ENCODE measurements around the gene AFAP1L2.

Gene AFAP1L2

DNA sequence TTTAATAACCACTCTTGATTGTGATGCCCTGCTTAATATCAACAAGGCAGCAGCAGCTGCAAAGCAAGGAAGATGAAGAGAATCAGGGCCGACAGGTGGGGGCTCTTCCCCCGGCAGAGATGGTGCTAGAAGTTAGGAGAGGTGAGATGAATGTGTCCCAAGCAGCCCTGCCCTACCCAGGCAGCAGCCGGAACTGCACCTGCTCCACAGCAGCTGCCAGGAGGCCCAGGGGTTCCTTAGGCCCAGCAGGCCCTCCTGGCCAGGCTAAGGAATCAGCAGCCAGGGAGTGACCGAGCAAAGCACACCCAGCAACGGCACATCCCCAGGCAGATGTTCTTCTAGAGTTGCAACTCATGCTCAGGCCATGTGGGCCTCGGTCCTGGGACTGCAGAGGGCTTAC, 17.9 kb downstream of the AFAP1L2 start:
- DNase-seq = no peak

DNA sequence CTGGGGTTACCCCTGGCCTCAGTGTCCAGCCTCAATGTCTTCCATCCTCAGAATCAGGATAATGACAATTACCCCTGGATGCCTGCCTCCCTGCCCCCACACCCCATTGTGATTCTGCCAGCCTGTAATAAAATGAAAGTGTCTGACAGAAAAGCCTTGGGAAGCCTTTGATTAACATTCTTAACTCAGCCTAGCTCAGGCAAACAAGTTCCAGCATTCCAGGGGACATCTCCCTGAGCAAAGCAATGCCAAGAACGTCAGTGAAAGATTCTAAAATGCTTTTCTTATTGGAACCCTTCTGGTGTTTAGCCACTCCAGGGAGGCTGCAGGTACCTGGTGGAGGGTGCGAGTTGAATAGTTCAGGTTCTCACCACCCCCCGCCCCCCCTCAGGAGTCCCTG, 18.7 kb downstream of the AFAP1L2 start:
- DNase-seq = no peak

DNA sequence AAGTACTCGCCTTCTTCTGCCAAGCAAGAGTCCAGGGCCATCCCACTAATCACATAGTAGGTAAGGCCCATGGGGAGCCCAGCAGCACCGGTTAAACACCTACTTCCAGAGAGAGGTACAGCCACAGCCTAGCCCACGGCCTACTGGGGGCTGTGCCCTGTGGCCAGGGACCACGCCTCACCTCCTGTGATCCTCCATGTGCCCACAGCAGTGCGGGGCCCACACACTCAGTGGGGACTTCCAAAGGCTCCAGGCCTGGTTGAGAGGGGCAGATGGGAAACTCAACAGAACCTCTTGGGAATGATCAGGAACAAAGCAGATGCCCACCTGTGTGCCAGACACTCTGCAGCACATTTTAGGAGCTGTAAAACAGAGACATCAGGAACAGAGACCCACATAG, 19.7 kb downstream of the AFAP1L2 start:
- no peak for DNase-seq

DNA sequence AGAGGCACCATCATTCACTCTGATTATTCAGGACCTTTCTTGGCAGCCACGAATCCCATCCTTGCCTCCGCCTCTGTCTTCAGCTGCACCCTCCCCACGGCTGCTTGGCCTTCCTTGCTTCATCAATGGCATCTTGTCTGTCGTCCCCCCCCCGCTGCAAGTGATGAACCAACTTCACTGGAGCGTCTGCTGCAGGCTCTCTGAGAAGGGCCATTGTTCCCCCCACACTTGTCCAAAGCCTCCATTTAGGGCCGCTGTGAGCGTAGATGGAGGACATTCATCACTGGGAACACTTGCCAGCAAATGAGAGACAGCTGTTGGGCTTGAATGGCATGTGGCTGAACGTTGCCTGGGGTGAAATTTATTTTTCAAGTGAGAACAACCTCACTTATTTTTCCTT, 20.1 kb downstream of the AFAP1L2 start:
- DNase-seq = no peak

DNA sequence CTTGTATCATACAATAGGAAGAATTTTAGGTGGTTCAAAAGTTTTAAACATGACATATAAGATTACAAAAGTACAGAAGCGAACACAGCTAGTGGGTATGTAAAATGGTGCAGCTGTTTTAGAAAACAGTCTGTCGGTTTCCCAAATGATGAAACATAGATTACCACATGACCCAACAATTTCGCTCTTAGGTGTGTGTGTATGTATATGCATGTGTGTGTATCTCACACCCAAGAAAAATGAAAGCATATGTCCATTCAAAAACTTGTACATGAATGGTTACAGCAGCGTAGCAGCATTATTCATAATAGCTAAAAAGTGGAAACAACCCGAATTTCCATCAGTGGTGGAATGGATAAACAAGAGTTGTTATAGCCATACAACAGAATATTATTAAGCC, 23.5 kb downstream of the AFAP1L2 start:
- no peak for DNase-seq

DNA sequence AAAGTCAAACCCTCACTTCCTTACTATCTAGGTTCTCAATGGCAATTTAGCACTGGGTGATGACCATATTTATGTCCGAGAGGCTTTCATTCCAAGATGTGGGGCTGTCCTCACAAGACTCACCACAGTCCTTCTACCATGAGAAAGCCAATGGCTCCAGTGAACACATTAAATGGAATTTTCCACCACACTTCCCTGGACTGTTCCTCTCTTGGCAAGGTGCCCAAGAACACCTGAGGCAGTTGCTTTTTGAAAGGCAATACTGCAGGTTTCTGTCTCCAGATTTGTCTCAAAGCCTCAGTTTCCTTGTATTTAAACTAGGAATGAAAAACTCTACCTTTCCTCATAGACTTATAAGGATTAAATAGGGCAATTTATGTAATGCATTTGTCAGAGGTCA, 24.2 kb downstream of the AFAP1L2 start:
- no peak for DNase-seq

DNA sequence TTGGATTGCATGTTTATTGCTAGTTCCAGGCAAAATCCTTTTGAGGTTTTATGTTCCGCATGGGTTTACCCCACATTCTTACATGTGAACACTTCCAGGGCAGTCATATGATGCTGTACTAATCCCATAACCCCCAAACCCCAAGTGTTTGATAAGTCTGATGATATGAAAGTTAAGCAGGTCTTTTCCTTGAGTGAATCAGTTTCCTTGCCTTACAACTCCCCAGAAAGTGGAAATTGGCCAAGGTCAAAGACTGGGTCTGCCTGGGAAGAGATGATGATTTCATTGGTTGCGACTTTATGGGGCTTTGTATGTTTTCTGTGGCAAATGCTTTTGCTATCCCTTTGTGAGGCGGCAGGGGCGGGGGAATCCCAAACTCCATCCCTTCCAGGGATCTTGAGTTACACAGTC, 24.7 kb downstream of the AFAP1L2 start:
- DNase-seq = no peak

DNA sequence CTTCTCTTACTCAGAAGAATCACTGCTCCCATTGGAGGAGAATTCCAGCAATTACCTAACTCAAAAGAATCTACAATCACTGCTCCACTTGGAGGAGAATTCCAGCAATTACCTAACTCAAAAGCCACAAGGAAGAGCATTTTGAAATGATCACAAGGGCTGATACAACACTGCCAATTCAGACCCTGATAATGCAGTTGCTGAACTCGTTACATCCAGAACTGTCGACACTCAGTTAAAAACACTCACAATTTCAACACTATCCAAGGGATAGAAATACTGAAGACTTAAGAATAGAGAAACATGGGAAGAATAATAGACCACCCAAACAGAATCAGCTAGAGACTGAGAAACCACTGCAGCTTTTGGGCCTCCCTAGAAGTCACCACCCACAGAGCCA, 27.8 kb downstream of the AFAP1L2 start:
- DNase-seq = no peak

DNA sequence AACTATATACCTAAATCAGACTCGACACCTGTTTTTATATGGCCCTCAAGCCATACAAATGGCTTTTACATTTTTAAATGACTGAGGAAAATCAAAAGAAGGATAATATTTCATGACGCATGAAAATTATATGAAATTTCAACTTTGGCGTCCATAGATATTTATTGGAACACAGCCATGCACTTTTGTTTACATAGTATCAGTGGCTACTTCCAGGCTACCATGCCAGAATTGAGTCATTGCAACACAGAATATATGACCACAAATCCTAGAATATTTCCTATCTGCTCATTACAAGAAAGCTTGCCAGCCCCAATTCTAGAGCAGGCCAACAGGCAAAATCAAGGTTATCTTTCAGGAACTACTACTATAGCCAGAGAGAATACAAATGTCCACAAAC, 29.3 kb downstream of the AFAP1L2 start:
- DNase-seq = no peak

DNA sequence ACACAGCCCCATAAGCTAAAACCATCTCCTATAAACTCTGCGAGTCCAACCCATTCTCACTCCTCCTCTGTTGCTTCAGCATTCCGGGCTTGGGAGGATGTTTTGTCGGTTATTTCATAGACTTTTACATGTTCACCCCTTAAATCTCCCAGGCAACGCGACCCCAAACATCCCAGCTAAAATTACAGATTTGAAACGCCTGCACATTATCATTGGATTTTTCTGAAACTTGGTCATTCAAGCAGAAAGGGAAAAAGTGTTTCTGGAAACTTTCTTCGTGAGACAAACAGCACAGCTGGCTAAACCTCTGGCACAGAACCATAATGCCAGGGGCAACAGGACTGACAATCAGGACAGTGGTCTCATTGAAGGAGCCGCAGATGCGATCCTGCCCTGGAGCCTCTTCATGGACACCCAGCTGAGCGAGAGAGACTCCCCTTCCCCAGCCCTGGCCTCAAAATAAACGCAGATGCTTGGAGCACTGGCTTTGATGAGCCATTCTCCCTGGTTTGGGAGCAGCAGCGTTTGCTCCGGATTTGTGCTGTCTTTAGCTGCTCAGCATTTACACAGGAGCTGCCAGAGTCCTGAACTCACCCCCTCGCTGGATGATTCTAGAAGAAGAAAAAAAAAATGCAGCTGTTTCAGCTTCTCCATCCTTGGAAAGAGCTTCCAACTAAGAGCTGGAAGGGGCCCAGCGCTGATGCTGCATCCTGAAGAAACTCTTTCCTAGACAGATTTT, 30.1 kb downstream of the AFAP1L2 start:
- no peak for DNase-seq

DNA sequence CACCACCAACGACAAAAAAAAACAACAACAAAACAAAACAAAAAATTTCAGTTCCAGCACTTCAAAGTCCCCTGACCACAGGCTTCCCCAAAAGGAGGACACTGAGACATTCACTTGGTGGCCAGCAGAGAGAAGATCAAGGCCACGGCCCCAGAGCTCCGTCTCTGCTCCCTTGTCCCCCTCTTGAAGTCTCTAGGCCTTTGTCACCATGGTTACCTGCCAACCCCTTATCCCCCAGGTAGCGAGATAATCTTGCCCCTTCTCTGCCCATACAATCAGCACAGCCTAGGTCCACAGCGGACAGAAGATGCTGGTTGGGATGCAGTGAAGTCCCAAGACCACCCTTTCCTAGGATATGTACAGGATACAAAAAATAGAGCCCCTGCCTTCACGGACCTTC, 30.7 kb downstream of the AFAP1L2 start:
- DNase-seq = no peak

DNA sequence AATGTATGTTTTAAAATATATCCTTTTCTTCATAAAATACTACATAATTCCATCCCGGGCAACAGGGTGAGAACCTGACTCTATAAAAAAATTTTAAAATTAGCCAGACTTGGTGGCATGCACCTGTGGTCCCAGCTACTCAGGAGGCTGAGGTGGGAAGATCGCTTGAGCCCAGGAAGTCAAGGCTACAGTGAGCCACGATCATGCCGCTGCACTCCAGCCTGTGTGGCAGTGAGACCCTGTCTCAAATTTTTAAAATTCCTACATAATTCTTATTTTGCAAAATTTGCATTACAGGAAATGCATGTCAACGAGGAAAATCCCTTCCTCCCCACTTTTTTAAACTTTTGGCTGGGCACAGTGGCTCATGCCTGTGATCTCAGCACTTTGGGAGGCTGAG, 31.3 kb downstream of the AFAP1L2 start:
- DNase-seq = no peak

DNA sequence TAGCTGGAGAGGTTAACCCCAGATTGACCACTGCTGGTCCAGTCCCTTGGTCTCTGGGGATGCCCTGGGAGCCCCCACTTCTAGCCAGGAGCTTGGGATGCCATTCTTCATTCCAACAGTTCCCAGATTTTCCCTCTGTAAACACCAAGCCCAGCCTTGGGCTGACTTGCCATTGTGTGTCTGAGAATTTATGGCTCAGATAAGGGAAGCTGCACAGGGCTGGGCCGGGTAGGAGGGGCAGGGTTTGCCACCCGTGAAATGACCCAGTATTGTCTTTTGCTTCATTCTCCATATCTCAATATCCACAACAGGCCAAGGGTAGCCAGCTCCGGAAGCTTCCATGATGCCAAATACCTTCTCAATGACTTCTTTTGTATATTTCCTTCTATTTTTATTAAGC, 32.1 kb downstream of the AFAP1L2 start:
- DNase-seq = no peak

DNA sequence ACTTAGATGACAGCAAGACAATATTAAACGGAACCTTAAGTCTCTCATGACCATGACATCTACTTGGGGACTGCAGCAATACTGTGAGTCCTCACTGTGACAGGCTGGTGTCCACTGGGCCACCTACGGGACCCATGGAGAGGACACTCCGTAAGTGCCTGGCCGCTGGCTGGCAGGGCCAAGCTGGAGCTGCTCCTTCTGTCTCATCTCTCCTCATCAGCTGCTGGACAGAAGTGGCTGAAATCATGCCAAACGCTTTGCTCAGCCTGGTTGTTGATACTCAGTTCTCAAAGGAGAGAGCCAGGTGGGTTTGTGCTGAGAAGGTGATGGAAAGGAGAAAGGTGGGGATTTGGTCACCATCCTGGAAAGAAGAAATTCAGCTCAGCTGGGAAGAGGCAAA, 33.3 kb downstream of the AFAP1L2 start:
- no peak for DNase-seq

DNA sequence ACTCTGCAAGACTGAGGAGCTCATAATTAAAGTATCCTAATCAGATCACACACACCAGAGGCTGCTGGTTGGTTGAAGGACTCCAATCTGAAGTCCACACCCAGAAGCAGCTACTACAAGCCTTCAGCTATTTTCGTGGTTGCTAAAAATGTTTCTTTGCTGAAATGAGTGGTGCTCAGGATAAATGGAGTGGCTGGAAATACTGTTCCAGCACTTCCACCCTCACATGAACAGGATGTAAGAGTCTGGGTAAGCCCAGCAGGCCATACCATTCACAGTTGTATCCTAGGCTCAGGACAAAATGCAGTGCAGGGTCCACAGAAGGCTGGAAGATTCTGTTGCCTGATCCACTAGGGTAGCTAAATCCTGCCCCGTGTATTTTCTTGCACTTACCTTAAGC, 34.1 kb downstream of the AFAP1L2 start:
- DNase-seq = no peak

DNA sequence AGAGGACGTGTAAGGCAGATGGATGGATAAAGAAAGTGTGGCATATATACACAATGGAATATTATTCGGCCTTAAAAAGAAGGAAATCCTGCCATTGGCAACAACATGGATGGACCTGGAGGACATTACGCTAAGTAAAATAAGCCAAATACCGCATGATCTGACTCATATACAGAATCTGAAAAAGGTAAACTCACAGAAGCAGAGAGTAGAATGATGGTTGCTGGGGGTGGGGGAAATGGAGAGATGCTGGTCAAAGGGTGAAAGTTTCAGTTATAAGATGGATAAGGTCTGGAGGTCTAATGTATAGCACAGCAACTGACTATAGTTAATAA, 36.3 kb downstream of the AFAP1L2 start:
- DNase-seq = no peak

DNA sequence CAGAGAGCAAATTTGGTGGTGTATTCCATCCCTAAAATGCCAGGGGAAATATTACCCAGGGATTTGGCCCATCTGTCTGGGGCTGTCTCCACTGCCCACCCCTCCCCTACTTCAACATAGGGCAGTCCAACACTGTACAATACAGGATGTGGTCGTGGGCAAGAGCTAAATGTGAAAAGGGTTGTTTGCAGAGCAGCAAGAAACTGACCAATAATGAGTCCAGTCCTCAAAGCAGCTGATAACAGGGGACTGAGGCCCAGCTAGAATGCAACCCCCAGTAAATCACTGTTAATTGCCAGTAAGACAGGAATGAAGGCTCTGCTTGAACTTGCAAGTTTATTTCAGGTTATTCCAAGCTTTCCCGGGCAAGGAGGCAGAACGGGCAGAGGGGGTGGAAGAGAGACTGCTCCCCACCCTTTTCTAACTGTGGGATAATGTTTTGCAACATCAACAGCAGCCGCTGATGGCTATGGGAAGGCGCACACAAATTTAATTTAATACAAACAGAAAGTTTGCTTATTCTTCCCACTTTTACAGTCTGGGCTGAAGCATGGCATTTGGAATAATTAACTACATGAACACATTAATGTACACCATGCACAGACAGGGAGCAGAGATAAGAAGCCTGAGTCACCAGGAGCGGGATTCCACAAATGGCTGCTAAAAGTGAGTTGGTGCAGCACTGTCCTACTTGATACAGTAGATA, 36.8 kb downstream of the AFAP1L2 start:
- DNase-seq = no peak

DNA sequence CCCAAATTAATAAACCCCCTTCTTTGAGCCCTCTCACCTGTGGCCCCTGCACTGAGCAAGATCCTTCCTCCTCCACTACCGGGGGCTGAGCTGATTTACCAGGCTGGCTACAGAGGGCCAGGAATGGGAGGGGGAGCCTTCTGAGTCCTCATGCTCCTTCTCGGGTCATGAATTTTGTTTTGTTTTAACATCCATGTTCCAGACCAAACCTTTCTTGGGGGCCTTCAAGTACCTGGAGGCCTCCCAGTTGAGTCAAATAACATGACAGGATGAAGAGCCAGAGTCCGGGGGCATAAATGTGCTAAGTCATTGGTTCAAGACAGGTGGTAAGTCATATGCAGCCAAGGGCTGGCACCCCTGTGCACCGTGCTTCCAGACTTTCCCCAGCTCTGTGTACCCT, 39.6 kb downstream of the AFAP1L2 start:
- DNase-seq = no peak

DNA sequence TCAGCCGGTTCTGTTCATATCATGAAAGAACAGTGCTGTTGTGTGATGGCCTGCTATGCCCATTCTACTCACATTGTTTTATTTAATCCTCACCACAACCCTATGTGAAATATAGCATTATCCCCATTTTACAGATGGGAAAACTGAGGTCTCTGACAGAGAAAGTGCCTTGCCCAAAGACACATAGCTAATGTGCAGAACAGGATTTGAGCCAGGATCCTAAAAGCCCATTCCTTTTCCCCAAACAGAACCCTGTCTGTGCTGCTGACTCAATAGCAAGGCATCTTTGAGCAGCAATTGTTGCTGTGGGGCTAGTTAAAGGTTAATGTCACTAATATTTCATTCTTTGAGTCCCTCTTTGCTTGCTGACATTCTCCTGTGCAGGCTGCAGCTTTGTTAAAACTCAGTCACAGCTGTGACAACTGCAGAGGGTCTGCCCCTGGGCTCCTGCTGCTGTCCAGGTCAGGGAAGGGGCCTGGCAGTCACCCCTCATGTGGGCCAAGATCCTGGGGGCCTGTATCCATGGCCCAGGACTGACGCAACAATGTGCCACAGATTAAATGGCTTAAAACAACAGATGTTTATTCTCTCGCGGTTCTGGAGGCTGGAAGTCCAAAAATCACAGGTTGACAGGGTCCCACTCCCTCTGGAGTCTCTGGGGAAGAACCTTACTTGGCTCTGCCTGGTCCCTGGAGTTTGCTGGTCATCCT, 40.4 kb downstream of the AFAP1L2 start:
- no peak for DNase-seq

DNA sequence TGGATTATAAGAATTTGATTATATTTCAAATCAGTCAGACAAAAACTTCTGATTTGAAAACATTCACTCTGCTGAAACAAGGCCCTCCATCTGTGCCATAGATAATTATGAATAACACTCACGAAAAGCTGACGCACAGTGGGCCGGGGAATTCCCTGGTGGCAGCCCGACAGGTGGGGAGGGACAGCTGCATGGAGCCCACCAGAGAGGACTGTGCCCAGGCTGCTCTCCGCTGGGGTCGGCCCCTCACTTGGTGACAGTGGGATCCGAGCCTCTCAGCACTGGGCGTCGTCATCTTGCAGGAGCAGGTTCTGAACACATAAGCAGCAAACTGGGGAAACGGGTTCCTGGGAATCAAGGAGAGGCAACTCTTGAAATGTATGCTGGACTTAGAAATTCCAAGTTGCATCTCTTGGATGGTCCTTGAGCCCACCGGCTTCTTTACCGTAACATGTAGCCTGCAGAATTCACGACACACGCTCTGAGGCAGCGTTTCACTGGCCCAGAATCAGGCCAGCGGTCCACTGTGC, 41.4 kb downstream of the AFAP1L2 start:
- no peak for DNase-seq

DNA sequence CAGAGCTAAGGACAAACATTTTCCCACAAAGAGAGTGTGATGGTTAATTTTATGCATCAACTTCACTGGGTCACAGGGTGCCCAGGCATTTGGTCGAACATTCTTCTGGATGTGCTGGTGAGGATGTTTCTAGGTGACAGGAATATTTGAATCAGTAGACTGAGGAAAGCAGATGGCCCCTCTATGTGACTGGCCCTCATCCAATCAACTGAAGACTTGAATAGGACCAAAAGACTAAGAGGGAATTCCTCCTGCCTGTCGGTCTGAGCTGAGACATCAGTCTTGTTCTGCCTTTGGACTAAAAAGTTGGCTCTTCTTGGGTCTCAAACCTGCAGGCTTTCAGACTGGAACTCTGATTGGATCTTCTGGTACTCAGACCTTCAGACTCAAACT, 44.4 kb downstream of the AFAP1L2 start:
- DNase-seq = no peak

DNA sequence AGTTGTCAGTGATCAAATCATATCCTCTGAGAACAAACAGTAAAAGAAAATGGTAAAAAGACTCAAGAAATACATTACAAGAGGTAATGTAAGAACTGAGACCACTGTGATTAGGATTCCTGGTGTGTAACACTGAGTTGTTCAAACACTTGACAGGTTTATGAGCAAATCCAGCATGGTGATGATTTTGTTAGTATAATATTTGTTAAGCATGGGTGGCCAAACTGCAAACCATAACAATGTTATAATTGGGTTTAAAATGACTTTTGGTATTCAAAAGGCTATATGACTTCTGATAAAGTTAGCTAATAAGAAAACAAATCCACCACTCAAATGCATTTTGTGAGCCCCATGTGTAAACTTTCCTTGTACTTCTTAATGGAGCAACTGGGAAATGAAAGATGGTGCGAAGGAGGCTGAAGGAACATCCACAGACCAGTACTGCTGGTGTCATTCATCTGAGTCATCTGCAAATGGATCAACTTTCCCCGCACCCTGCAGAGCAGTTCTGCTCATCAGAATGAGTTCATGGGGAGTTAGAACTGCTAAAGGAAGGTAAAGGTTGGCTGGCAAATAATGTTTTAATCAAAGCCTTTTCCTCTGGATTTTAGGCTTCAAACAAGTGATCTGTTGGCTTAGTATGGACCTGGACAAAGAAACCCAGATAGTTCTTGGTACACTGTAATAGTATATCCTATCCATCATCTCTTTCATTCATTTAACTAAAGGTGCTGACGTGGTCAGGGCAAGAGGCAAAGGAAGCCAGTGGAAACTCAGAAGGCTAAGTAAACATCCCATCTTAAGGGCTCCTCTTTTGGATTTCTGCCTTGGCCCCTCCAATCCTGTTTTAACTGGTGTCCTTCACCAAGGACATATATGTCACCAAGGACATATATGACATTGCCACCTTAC, 45.0 kb downstream of the AFAP1L2 start:
- no peak for DNase-seq

DNA sequence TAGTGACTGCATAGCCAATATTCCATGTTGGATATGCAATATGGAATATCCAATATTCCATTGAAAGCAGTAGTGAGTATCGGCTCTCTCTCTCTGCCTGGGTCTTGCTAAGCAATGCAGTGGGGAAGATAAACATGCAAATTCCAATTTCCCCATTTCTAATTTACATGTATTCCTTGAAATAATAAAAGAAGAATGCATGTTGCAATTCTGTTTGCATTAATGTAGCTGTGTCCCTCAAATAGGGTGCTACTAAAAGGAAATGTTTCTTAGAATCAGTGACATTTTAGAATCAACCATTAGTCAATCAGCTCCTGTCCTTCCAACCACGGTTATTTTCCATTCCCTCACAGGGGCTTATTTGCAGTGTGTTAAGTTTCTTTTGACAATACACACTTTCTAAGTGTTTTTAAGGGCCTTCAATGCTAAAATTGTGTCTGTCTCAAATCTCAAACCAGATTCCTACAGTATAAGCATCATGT, 46.7 kb downstream of the AFAP1L2 start:
- no peak for DNase-seq

Measured in NCI-H446 treated with DMSO at 0.1 percent for 48 hours (cell line).